Keratinocyte (primary cell): ENCODE results near the gene SGCG. TPM values are rescaled to one million over a fixed set of nuclear protein-coding genes. Genes with fewer than 3 reads are reported as not detected.
A peak's percentile ranks its signal among the peaks of the same experiment; 100 is the strongest.

Experiments used
- DNase-seq: peaks from one replicate; pipeline ENCODE4 v3.0.0-alpha.2; 2011; ENCODE audit warnings: low read depth, missing footprints, low spot score
- FAIRE-seq: peaks from 2 replicates; lab custom pipeline; 2011; peaks lifted over from hg19 to GRCh38; lab: Jason Lieb, UNC
- H2AFZ ChIP-seq: 2 replicates; pipeline ENCODE4 v1.6.0; 2012; ENCODE audit warnings: low read length, control low read depth, inconsistent platforms; ENCODE audit not compliant: control insufficient read depth
- H3K27ac ChIP-seq: 2 replicates; pipeline ENCODE4 v1.5.1; 2011; ENCODE audit warnings: low read length; ENCODE audit not compliant: control insufficient read depth, insufficient read depth
- H3K27me3 ChIP-seq: 3 replicates; pipeline ENCODE4 v1.6.0; 2011; ENCODE audit warnings: low read length; ENCODE audit not compliant: control insufficient read depth, insufficient read depth; ENCODE audit errors: extremely low read depth
- H3K36me3 ChIP-seq, 2 experiments: 2 replicates in 1 of 2; 3 replicates in 1 of 2; pipeline ENCODE4 v1.5.1; 2011; ENCODE audit warnings: low read length in 2 of 2, mild to moderate bottlenecking in 1 of 2; ENCODE audit not compliant: control insufficient read depth in 2 of 2, insufficient read depth in 2 of 2; ENCODE audit errors: extremely low read depth in 1 of 2
- H3K4me1 ChIP-seq: 3 replicates; pipeline ENCODE4 v1.5.1; 2011; ENCODE audit warnings: low read length; ENCODE audit not compliant: control insufficient read depth, insufficient read depth; ENCODE audit errors: extremely low read depth
- H3K4me2 ChIP-seq: 3 replicates; pipeline ENCODE4 v1.6.0; 2011; ENCODE audit warnings: low read depth, low read length; ENCODE audit not compliant: control insufficient read depth, insufficient read depth; ENCODE audit errors: extremely low read depth
- H3K4me3 ChIP-seq, 3 experiments: fragments of 200-600 bp in 1 of 3; sonication (generic) in 1 of 3; 2 replicates in 2 of 3; 3 replicates in 1 of 3; pipeline ENCODE4 v1.5.1; 2011 to 2016; ENCODE audit warnings: low read length in 3 of 3, mild to moderate bottlenecking in 3 of 3, control low read depth in 2 of 3, inconsistent platforms in 1 of 3, low read depth in 1 of 3, mixed read lengths in 1 of 3, mixed run types in 1 of 3, moderate library complexity in 1 of 3; ENCODE audit not compliant: control insufficient read depth in 2 of 3, insufficient read depth in 2 of 3; ENCODE audit errors: extremely low read depth in 1 of 3
- H3K79me2 ChIP-seq: 2 replicates; pipeline ENCODE4 v1.6.0; 2012; ENCODE audit warnings: low read length; ENCODE audit not compliant: control insufficient read depth, insufficient read depth
- H3K9ac ChIP-seq: 3 replicates; pipeline ENCODE4 v1.6.0; 2011; ENCODE audit warnings: low read length; ENCODE audit not compliant: control insufficient read depth, insufficient read depth; ENCODE audit errors: extremely low read depth
- H3K9me1 ChIP-seq: 3 replicates; pipeline ENCODE4 v1.6.0; 2011; ENCODE audit warnings: low read length; ENCODE audit not compliant: control insufficient read depth, insufficient read depth; ENCODE audit errors: extremely low read depth
- H3K9me3 ChIP-seq: 2 replicates; pipeline ENCODE4 v1.5.1; 2012; ENCODE audit warnings: low read depth, low read length; ENCODE audit not compliant: control insufficient read depth
- H4K20me1 ChIP-seq: 3 replicates; pipeline ENCODE4 v1.6.0; 2011; ENCODE audit warnings: low read length; ENCODE audit not compliant: control insufficient read depth, insufficient read depth; ENCODE audit errors: extremely low read depth
- EZH2 ChIP-seq: IDR thresholded peaks from one replicate; pipeline ENCODE4 v1.6.1; 2012; ENCODE audit warnings: inconsistent platforms, mild to moderate bottlenecking, low read length, moderate library complexity
- dilution Hi-C: fragments of 300-500 bp; cut with MboI; formaldehyde crosslinking; loops from one replicate; pipeline ENCODE4 v1.7.0; 2020; ENCODE audit warnings: low sequenced_read_pairs; ENCODE audit not compliant: extremely low pct_ligation_motif_present
- polyA plus RNA-seq, 5 experiments: library from polyadenylated mRNA; depleted of rRNA in 3 of 5; stranded (reverse) in 3 of 5; stranded (forward) in 1 of 5; unstranded in 1 of 5; fragments of >200 nt; gene quantifications; 1 replicate in 1 of 5; 2 replicates in 3 of 5; 3 replicates in 1 of 5; pipeline versions ENCODE4 v1.2.1 to v1.2.3, GENCODE V29; 2011 to 2012; ENCODE audit warnings: missing spikeins in 2 of 5, low read depth in 1 of 5, low replicate concordance in 1 of 5
- TF ChIP-seq, protein P1 (sequence below), 3 experiments: IDR thresholded peaks in 1 of 3; conservative IDR thresholded peaks in 1 of 3; optimal IDR thresholded peaks in 1 of 3; 2 replicates in 2 of 3; 3 replicates in 1 of 3; pipeline versions ENCODE3 to v1.5.1; 2011; ENCODE audit warnings: low read length in 3 of 3, mild to moderate bottlenecking in 3 of 3, moderate library complexity in 2 of 3, control low read depth in 1 of 3, inconsistent platforms in 1 of 3; ENCODE audit not compliant: insufficient read depth in 2 of 3; ENCODE audit errors: extremely low read depth in 1 of 3

Gene SGCG
- polyA plus RNA-seq, 1 donor (not counting 4 experiments of a cell fraction or from before 2014, with no cell fraction given) = not detected

DNA sequence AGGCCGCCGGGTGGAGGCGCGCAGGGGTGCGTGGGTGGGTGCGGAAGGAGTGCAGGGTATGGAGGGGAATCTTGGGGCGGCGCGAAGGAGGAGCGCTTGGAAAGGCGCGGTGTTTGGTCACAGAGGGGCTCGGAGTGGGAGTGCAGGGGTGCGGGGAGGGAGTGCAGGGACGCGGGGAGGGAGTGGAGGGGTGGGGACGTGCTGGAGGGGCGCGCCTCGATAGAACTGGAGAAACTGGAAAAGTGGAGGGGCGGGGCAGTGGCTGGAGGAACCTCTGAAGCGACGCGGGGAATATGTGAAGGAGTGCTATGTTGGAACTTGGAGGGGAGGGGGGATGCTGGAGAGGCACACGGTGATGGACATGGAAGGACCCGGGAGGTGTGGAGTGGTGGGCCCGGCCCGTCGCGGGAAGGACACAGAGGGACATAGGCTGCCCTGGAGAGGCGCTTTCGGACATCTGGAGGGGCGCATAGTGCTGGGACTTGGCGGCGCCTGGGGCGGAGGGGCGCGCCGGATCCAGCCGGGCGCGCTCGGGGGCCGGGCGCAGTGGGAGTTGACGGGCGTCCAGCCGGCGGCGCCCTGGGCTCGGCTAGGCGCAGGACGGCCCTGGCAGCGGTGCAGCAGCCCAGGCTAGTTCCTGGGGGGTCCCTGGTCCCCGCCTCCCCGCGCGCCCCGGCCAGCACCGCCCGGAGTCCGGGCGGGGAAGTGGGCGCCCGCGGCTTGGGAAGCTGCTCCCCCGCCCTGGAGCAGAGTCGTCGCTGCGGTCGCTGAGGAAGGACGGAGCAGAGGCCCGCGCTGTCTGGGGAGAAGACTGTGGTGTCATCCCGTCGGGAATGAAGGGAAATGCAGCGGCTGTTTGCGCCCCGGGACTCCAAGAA is 20.8 kb upstream of the SGCG start:
- Histone ChIP-seq H3K79me2 (no peaks in the 10 kb centered on the region), H3K27ac (no peak overlapping the region), H4K20me1 (no peaks in the 10 kb centered on the region), H3K27me3 (peaks cover 18% of the 10 kb centered on the region), H3K9ac (no peak overlapping the region), H3K4me2 (no peak overlapping the region), H3K4me1 (no peaks in the 10 kb centered on the region), H3K4me3 (no peak overlapping the region), H3K36me3 (no peaks in the 10 kb centered on the region), H3K9me3 (no peaks in the 10 kb centered on the region), H3K9me1 (no peaks in the 10 kb centered on the region), H2AFZ (no peak overlapping the region)
- dilution Hi-C loops = no loop called here
- DNase-seq (no peak), FAIRE-seq (no peak)
- TF ChIP-seq EZH2 = peak; percentile 82
- TF ChIP-seq, protein P1, sequence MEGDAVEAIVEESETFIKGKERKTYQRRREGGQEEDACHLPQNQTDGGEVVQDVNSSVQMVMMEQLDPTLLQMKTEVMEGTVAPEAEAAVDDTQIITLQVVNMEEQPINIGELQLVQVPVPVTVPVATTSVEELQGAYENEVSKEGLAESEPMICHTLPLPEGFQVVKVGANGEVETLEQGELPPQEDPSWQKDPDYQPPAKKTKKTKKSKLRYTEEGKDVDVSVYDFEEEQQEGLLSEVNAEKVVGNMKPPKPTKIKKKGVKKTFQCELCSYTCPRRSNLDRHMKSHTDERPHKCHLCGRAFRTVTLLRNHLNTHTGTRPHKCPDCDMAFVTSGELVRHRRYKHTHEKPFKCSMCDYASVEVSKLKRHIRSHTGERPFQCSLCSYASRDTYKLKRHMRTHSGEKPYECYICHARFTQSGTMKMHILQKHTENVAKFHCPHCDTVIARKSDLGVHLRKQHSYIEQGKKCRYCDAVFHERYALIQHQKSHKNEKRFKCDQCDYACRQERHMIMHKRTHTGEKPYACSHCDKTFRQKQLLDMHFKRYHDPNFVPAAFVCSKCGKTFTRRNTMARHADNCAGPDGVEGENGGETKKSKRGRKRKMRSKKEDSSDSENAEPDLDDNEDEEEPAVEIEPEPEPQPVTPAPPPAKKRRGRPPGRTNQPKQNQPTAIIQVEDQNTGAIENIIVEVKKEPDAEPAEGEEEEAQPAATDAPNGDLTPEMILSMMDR (optimal IDR thresholded peaks at IDR 0.05 in 1 of 3, IDR thresholded peaks at IDR 0.05 in 1 of 3, conservative IDR thresholded peaks at IDR 0.05 in 1 of 3; ENCODE audit: extremely low read depth in 1 of 3, insufficient read depth in 2 of 3, low read length in 3 of 3) = no peak

DNA sequence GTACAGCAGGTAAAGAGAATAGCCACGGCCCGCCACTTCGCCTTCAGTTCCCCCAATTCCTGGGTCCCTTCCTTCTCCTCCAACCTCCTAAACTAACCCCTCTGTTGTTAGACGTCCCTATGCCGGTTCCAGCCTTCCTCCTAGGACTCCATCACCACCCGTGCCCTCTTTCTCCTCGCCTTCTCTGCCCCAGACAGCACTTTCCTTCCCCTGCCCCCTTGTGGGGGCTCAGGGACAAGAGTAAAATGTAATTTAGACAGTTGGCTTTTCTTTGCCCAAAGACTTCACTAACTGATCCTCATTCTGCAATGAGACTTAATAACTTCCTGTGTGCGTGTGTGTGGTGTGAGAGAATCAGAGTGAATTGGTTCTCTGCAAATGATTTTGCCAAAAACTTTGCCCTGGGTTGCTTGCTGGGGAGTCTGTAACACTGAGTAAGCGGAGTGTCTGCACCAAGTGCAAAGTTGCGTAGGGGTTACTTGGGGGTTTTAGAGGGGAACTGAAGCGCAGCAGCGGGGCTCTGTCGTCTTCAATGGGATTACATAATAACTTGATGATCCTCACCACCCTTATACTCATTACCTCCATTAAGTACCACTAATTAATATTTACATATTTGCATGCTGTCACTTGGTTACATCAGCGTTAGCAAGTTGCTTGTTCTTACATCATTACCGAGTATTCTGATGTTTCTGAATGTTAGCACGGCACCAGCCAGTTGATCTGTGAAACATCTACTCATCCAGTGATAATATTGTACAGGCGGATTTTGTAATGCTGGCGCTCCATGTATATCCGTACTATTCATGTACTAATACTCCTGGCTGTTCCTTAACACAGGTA is 19.9 kb upstream of the SGCG start:
- H3K27me3 ChIP-seq = peaks cover 18% of the 10 kb centered on the region
- dilution Hi-C loops = no loop called here
- TF ChIP-seq, protein P1 (optimal IDR thresholded peaks at IDR 0.05 in 1 of 3, IDR thresholded peaks at IDR 0.05 in 1 of 3, conservative IDR thresholded peaks at IDR 0.05 in 1 of 3; ENCODE audit: extremely low read depth in 1 of 3, insufficient read depth in 2 of 3, low read length in 3 of 3) = no peak
- no peak for TF ChIP-seq EZH2

More for the DNA sequence above, 19.9 kb upstream of the SGCG start:
- no peak for DNase-seq
- no peak overlapping the region for H3K4me2 ChIP-seq
- H3K4me1 ChIP-seq = no peaks in the 10 kb centered on the region
- no peak overlapping the region for H3K27ac ChIP-seq
- H3K9me1 ChIP-seq = no peaks in the 10 kb centered on the region
- no peaks in the 10 kb centered on the region for H3K9me3 ChIP-seq
- no peak for FAIRE-seq
- H2AFZ ChIP-seq = no peak overlapping the region
- no peaks in the 10 kb centered on the region for H3K79me2 ChIP-seq
- no peaks in the 10 kb centered on the region for H3K36me3 ChIP-seq
- no peak overlapping the region for H3K4me3 ChIP-seq
- H3K9ac ChIP-seq = no peak overlapping the region
- H4K20me1 ChIP-seq = no peaks in the 10 kb centered on the region
